ENCODE results near the gene EDEM2. TPM values are rescaled to one million over a fixed set of nuclear protein-coding genes. Genes with fewer than 3 reads are reported as not detected.
"Not testable (repeated sequence)": the region's sequence is repeated elsewhere in the genome, so short reads cannot be mapped to it uniquely, and the experiment has no call there.

Gene EDEM2
- total and polyA plus RNA-seq, 7 experiments from 2014 or later = 15.4 to 38.4 (median 24.2) TPM

DNA sequence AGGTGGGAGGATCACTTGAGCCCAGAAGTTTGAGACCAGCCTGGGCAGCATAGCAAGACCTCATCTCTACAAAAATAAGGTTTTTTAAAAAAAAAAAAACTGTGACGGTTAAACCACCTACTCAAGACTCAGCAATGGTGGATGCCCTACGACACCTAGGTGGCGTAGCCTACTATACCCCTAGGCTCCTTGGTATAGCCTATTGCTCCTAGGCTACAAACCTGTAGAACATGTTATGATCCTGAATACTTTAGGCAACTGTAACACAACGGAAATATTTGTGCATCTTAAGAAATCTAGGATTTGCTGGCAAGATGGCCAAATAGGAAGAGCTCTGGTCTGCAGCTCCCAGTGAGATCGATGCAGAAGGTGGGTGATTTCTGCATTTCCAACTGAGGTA, 13.2 kb upstream of the EDEM2 start:
- CTCF ChIA-PET = not testable (repeated sequence)

GRCh38 chr20:35156978-35157377, 9.8 kb upstream of the EDEM2 start:
- Histone ChIP-seq H3K27ac (ENCODE audit: low read depth, low read length) (no peak overlapping the region), H3K27me3 (ENCODE audit: control insufficient read depth in 2 of 2, insufficient read depth in 2 of 2, low read length in 2 of 2) (no peaks in the 10 kb centered on the region), H3K4me1 (ENCODE audit: control insufficient read depth in 2 of 2, insufficient read depth in 2 of 2, low read length in 2 of 2) (no peaks in the 10 kb centered on the region), H3K4me3 (ENCODE audit: low read length) (no peak overlapping the region), H3K36me3 (ENCODE audit: control insufficient read depth in 2 of 3, insufficient read depth in 3 of 3, low read length in 3 of 3) (no peaks in the 10 kb centered on the region), H3K9me3 (ENCODE audit: control insufficient read depth in 2 of 3, low read length in 3 of 3) (no peaks in the 10 kb centered on the region)
- H3K4me3 Mint-ChIP-seq = no peak overlapping the region
- peaks cover 0 to 3% (median 0%) of the 10 kb centered on the region in 5 donors for H3K36me3 Mint-ChIP-seq
- no peaks in the 10 kb centered on the region for H3K27me3 Mint-ChIP-seq
- CTCF ChIA-PET = interaction anchor here (0.7 kb wide), 1 partner anchor 982 kb away, joined by 3 read pairs; no protein-coding TSS in a partner anchor
- POLR2A ChIA-PET = no interaction called here
- no peak for ATAC-seq
- peaks cover 3 to 13% (median 6%) of the 10 kb centered on the region in 7 donors for H3K4me1 Mint-ChIP-seq
- H3K27ac Mint-ChIP-seq = no peak overlapping the region
- H3K9me3 Mint-ChIP-seq = no peaks in the 10 kb centered on the region
- intact Hi-C loops (cut with micrococcal nuclease) = no loop called here
- DNase-seq = no peak

More for the DNA sequence above, 13.2 kb upstream of the EDEM2 start:
- Mint-ChIP-seq H3K4me1 (peaks cover 3 to 23% (median 9%) of the 10 kb centered on the region in 7 donors), H3K4me3 (peak overlapping the region in 2 of 10 donors; percentile 26 to 53), H3K36me3 (peaks cover 0 to 16% (median 10%) of the 10 kb centered on the region in 5 donors)
- H3K9me3 ChIP-seq (ENCODE audit: control insufficient read depth in 2 of 3, low read length in 3 of 3); H3K4me1 ChIP-seq (ENCODE audit: control insufficient read depth in 2 of 2, insufficient read depth in 2 of 2, low read length in 2 of 2); H3K4me3 ChIP-seq (ENCODE audit: low read length); H3K36me3 ChIP-seq (ENCODE audit: control insufficient read depth in 2 of 3, insufficient read depth in 3 of 3, low read length in 3 of 3); H3K27me3 ChIP-seq (ENCODE audit: control insufficient read depth in 2 of 2, insufficient read depth in 2 of 2, low read length in 2 of 2); ATAC-seq; POLR2A ChIA-PET; H3K27ac ChIP-seq (ENCODE audit: low read depth, low read length); intact Hi-C loops (cut with micrococcal nuclease); DNase-seq; H3K27me3 Mint-ChIP-seq; H3K9me3 Mint-ChIP-seq; H3K27ac Mint-ChIP-seq: not testable (repeated sequence)

GRCh38 chr20:35155936-35156335, 8.8 kb upstream of the EDEM2 start:
- Histone ChIP-seq H3K27ac (ENCODE audit: low read depth, low read length) (no peak overlapping the region), H3K27me3 (ENCODE audit: control insufficient read depth in 2 of 2, insufficient read depth in 2 of 2, low read length in 2 of 2) (no peaks in the 10 kb centered on the region), H3K36me3 (ENCODE audit: control insufficient read depth in 2 of 3, insufficient read depth in 3 of 3, low read length in 3 of 3) (no peaks in the 10 kb centered on the region), H3K9me3 (ENCODE audit: control insufficient read depth in 2 of 3, low read length in 3 of 3) (no peaks in the 10 kb centered on the region), H3K4me1 (ENCODE audit: control insufficient read depth in 2 of 2, insufficient read depth in 2 of 2, low read length in 2 of 2) (no peaks in the 10 kb centered on the region), H3K4me3 (ENCODE audit: low read length) (no peak overlapping the region)
- Mint-ChIP-seq H3K27ac (no peak overlapping the region), H3K4me1 (peaks cover 0 to 6% (median 4%) of the 10 kb centered on the region in 7 donors), H3K27me3 (peaks cover 0 to 2% (median 0%) of the 10 kb centered on the region in 5 donors), H3K36me3 (peaks cover 0 to 3% (median 0%) of the 10 kb centered on the region in 5 donors), H3K9me3 (no peaks in the 10 kb centered on the region), H3K4me3 (no peak overlapping the region)
- ChIA-PET POLR2A (no interaction called here), CTCF (no interaction called here)
- intact Hi-C loops (cut with micrococcal nuclease) = no loop called here
- ATAC-seq (no peak), DNase-seq (no peak)

GRCh38 chr20:35151736-35152135, 4.6 kb upstream of the EDEM2 start:
- Histone ChIP-seq H3K27ac (ENCODE audit: low read depth, low read length) (no peak overlapping the region), H3K27me3 (ENCODE audit: control insufficient read depth in 2 of 2, insufficient read depth in 2 of 2, low read length in 2 of 2) (no peaks in the 10 kb centered on the region), H3K9me3 (ENCODE audit: control insufficient read depth in 2 of 3, low read length in 3 of 3) (no peaks in the 10 kb centered on the region), H3K4me1 (ENCODE audit: control insufficient read depth in 2 of 2, insufficient read depth in 2 of 2, low read length in 2 of 2) (peaks cover 8 to 9% of the 10 kb centered on the region in 2 donors), H3K36me3 (ENCODE audit: control insufficient read depth in 2 of 3, insufficient read depth in 3 of 3, low read length in 3 of 3) (peaks cover 0 to 3% (median 0%) of the 10 kb centered on the region in 3 experiments), H3K4me3 (ENCODE audit: low read length) (no peak overlapping the region)
- DNase-seq (no peak), ATAC-seq (no peak)
- H3K4me1 Mint-ChIP-seq = peaks cover 8 to 25% (median 17%) of the 10 kb centered on the region in 7 donors
- H3K9me3 Mint-ChIP-seq = no peaks in the 10 kb centered on the region
- peaks cover 0 to 2% (median 0%) of the 10 kb centered on the region in 5 donors for H3K36me3 Mint-ChIP-seq
- ChIA-PET POLR2A (no interaction called here), CTCF (no interaction called here)
- no peak overlapping the region for H3K27ac Mint-ChIP-seq
- intact Hi-C loops (cut with micrococcal nuclease) = no loop called here
- H3K27me3 Mint-ChIP-seq = peaks cover 0 to 6% (median 0%) of the 10 kb centered on the region in 5 donors
- H3K4me3 Mint-ChIP-seq = no peak overlapping the region

DNA sequence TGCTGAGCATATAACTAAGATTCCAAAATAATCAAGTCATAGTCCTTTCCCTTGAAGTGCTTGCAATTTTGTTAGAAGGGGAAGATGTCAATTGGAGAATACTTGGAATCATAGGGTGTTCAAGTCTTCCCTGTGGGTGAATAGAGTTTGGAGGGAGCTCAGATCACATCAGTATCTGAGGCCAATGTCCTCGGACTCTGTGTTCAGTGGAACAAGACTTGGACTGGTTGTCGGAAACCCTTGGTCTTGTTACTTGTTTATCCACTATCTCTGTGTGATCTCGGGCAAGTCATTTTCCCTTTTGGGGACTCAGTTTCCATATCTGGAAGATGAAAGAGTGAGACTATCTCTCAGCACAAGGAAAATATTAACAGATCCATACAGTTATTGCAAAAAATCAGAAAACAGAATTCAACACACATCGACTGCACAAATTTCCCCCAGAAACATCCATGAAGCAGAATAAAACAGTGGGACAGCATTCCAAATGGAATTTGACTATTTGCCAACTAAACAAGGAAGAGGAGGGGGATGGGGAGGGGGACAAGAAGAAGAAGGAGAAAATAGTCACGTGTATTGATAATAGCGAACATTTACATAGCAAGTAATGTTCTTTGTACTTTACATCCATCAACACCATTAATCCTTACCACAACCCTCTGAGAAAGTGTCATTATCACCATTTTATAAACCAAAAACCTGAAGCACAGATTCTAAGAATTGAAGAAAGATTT, 3.9 kb upstream of the EDEM2 start:
- H3K4me3 ChIP-seq (ENCODE audit: low read length) = no peak overlapping the region
- H3K36me3 Mint-ChIP-seq = peaks cover 0 to 2% (median 0%) of the 10 kb centered on the region in 5 donors
- no peak overlapping the region for H3K4me3 Mint-ChIP-seq
- H3K27me3 Mint-ChIP-seq = peaks cover 0 to 6% (median 0%) of the 10 kb centered on the region in 5 donors
- peaks cover 10 to 33% (median 20%) of the 10 kb centered on the region in 7 donors for H3K4me1 Mint-ChIP-seq
- peaks cover 12 to 14% of the 10 kb centered on the region in 2 donors for H3K4me1 ChIP-seq (ENCODE audit: control insufficient read depth in 2 of 2, insufficient read depth in 2 of 2, low read length in 2 of 2)
- H3K27ac ChIP-seq (ENCODE audit: low read depth, low read length) = no peak overlapping the region
- H3K27ac Mint-ChIP-seq = no peak overlapping the region
- no peaks in the 10 kb centered on the region for H3K9me3 ChIP-seq (ENCODE audit: control insufficient read depth in 2 of 3, low read length in 3 of 3)
- intact Hi-C loops (cut with micrococcal nuclease) = no loop called here
- peaks cover 0 to 3% (median 0%) of the 10 kb centered on the region in 3 experiments for H3K36me3 ChIP-seq (ENCODE audit: control insufficient read depth in 2 of 3, insufficient read depth in 3 of 3, low read length in 3 of 3)
- DNase-seq (no peak), ATAC-seq (no peak)
- POLR2A ChIA-PET = no interaction called here
- CTCF ChIA-PET = no interaction called here
- no peaks in the 10 kb centered on the region for H3K27me3 ChIP-seq (ENCODE audit: control insufficient read depth in 2 of 2, insufficient read depth in 2 of 2, low read length in 2 of 2)
- H3K9me3 Mint-ChIP-seq = no peaks in the 10 kb centered on the region

DNA sequence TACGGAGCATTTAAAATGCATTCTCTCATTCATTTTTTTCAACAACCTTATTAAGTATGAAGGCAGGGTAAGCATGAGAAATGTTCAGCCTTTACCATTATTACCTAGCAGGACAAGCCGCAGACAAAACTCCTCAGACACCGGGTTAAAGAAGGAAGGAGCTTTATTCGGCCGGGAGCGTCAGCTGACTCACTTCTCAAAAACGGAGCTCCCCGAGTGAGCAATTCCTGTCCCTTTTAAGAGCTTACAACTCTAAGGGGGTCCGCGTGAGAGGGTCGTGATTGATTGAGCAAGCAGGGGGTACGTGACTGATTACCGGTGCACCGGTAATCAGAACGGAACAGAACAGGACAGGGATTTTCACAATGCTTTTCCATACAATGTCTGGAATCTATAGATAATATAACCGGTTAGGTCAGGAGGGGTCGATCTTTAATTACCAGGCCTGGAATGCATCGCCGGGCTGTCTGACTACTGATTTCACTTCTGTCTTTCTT, 487 bp upstream of the EDEM2 start:
- Histone ChIP-seq H3K4me1 (ENCODE audit: control insufficient read depth in 2 of 2, insufficient read depth in 2 of 2, low read length in 2 of 2) (peaks cover 12 to 14% of the 10 kb centered on the region in 2 donors), H3K36me3 (ENCODE audit: control insufficient read depth in 2 of 3, insufficient read depth in 3 of 3, low read length in 3 of 3) (peaks cover 0 to 14% (median 0%) of the 10 kb centered on the region in 3 experiments), H3K27ac (ENCODE audit: low read depth, low read length) (peak overlapping the region; percentile 75), H3K4me3 (ENCODE audit: low read length) (peak overlapping the region; percentile 88)
- not testable (repeated sequence) for H3K36me3 Mint-ChIP-seq; DNase-seq; H3K9me3 ChIP-seq (ENCODE audit: control insufficient read depth in 2 of 3, low read length in 3 of 3); H3K9me3 Mint-ChIP-seq; H3K27me3 Mint-ChIP-seq; H3K27me3 ChIP-seq (ENCODE audit: control insufficient read depth in 2 of 2, insufficient read depth in 2 of 2, low read length in 2 of 2)
- ChIA-PET POLR2A (interaction anchor here (0.9 to 1.9 kb wide), 6 partner anchors 14 to 323 kb away, joined by 3 to 10 read pairs (median 4); partner anchors contain the start of genes MMP24OS and TRPC4AP), CTCF (interaction anchor here (1.0 to 1.3 kb wide), 2 partner anchors 157 to 158 kb away, joined by 3 to 4 read pairs; no protein-coding TSS in a partner anchor)
- Mint-ChIP-seq H3K27ac (peak overlapping the region; percentile 82 to 96 (median 93)), H3K4me1 (peaks cover 19 to 46% (median 35%) of the 10 kb centered on the region in 7 donors), H3K4me3 (peak overlapping the region; percentile 90 to 99 (median 96))
- intact Hi-C loops (cut with micrococcal nuclease) = loop anchor here (1.0 to 5.0 kb wide), 12 partner anchors 51 to 845 kb away; partner anchors contain the start of genes NCOA6 (in 2 of the 2), TRPC4AP (in 2 of the 2), ACSS2 (in 1 of the 2) and AHCY (in 1 of the 2)
- peak; percentile 29 for ATAC-seq

All from naive thymus-derived CD4-positive, alpha-beta T cell (primary cell).